Measurements from ENCODE around the gene SZT2.
A peak's percentile ranks its signal among the peaks of the same experiment; 100 is the strongest.
"Not testable (repeated sequence)": the region's sequence is repeated elsewhere in the genome, so short reads cannot be mapped to it uniquely, and the experiment has no call there.

Gene SZT2

DNA sequence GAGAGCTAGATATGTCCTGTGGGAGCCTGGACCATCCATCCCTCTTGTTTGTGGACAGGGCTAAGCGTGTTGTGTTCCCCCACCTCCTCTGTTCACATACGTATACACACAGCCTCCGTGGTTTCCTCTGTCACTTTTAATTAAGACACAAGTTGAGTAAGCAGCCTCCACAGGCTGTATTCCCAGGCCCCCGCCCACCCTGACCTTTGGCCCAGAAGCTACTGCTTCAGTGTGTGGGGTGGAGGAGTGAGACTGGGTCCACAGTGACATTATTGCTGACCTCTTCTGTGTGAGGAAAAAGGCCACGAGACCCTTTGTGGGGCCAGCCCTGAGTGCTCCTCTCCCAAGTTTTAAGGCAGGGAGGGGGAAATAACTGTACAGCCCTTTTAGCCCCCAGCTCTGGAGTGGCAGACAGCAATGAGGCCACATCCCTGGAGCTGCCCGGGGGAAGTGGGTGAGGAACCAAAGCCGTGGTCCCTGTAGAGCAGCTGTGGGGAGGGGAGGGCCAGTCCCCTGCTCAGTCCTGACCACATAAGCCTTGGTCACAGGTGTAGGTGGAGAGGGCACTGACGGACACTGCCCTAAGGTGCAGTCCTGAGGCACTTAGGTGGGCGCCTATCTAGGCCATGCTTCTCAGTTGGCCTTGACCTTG is 26.3 kb upstream of the SZT2 start:
- no peak for DNase-seq

DNA sequence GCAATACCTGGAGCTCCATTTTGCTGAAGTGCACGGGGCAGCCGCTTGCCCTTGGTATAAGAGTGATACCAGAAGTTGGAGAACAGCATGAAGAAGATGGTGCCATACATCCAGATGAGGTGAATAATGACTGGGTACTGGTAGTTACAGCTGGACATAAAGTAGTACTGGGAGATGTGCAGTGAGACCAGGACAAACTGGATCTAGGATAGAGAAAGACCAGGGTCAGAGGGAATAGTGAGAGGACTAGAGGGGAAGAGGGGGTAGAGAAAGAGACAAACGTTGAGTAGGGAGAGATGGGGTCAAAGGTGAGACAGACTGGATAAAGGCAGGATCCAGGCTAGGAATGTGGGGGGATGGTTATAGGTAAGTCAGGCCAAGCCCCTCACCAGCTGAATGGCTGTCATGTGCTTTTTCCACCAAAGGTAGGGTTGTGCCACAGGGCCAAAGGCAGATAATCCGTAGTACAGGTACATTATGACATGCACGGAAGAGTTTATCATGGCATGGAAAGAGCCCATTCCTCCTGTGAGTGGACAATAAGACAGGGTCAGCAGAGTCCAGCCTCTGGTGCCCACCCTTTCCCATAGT is 25.7 kb upstream of the SZT2 start:
- no peak for DNase-seq

DNA sequence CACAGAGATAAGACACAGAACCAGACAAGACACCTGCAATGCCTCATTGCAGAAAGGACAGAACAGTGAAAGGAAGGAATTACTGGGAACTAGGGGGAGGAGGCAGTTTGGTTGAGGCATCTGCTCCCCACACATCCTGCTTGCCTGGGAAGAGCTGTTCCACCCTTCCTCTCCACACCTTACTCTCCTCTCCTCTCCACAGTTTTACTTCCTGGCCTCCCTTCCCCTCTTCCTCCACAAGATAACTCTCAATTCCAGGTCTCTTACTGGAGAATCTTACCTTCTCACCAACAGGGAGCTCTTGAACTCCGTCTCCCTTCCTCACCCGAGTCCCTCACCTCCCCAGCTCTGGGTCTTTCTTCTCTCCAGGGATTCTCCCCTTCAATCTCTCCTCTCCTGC is 24.0 kb upstream of the SZT2 start:
- no peak for DNase-seq

DNA sequence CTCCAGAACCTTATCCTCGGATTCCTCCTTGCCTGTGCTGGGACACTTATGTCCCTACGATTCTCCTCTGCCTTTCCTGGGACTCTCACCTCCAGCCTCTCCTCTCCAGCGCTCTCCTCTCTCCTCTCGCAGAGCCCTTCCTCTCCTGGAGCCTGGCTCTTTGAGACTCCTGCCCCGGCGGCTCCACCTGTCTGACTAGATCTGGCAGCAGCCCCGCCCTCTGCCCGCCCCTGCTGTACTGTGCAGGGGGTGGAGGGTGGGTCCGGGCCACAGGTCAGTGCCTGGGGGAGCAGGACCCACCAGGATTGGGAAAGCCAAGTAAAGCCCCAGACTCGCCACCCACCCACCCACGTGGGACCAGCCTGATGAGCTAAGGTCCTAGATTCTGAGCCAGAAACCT is 23.5 kb upstream of the SZT2 start:
- no peak for DNase-seq

DNA sequence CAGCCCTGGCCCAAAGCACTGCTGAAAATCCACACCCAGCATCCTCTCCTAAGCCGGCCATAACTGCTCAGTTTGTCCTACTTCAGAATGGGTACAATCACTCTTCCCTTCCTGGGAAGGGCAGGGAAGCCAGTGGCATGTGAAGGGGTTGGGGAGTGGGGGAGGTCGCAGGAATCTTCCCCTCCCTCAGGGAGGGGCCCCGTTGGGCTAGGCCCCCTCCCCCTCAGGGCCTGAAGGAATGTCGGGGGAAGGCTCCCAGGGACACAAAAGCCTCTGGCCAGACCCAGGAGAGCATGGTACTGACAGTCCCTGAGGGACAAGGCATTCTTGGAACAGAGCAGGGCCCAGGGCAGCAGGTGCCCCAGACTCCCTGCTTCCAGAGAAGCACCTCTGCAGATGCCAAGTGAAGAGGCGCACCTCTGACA is 23.1 kb upstream of the SZT2 start:
- no peak for DNase-seq

DNA sequence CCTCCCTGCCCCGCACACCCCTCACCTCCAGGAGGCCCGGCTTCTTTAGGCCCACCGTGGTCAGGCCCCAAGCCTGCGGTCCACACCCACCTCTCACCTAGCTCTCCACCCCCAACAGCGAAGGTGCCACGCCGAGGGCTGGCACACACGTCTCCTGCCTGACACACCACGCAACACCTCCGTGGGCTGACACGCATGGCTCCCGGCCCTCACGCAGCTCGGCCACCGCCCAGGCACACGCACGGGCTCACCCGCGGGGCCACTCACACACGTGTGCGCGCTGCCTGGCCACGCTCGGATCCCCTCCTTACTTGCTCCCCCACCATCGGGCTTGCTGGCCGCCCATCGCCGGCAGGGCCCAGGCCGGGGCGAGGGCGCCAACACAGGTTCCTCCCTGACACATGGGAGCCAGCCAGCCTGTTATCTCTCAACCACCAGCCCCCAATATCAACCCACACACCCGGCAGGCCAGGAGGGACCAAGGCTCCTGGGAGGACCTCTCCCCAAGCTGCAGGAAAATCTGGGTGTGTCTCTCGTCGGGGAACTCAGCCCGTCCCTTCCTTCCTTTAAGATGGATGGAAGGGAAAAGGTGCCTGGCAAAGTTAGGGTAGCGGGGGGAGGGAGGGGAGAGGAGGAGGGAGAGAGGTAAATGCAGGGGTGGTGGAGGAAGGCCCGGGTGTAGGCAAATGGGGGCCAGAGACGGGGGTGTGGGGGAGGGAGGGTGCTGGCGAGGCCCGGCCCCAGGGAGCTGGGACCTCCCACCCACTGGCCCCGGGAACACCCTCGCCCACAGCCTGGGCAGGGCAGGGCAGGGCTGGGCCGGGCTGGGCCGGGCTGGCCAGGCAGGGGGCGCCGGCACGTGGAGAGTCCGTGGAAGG is 22.4 kb upstream of the SZT2 start:
- DNase-seq: peak; percentile 39

DNA sequence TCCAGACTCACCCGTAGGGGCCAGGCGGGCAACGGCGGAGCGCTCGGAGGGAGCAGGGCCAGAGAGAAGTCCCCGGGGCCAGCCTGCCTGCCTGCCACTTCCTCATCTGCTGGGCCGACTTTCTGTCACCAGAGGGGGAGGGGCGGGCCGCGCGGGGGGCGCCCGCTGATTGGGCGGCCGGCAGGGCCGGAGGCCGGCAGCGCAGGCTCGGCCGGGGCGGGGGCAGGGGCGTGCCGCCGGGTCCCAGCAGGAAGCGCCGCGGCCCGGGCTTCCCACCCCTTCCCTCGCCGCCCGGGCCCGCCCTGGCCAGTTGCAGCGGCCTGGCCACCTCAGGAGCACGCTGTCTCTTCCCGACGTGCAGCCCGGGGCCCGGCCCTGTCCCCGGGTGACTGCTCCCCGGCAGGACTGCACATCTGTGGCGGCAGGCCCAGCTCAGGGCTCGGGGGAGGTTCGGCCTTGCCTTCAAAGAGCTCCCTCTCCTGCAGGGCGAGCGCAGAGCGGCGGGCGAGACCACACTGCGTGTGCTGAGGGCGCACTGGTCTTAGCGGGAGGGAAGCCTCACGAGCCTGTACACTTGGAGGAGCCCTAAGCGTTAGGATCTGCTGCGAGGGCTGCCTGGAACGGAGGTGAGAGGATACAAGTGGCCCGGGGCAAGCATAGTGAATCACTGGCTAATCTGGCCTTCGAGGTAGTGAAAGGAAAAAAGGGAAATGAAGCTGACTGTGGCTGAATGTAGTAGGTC is 21.6 kb upstream of the SZT2 start, which contains the start of gene ELOVL1:
Gene ELOVL1, minus strand, starts transcription at position 108 of the 742 bp plus-strand sequence. CDS start 2,402 bp downstream, outside the sequence.
- peak; percentile 88 for DNase-seq

DNA sequence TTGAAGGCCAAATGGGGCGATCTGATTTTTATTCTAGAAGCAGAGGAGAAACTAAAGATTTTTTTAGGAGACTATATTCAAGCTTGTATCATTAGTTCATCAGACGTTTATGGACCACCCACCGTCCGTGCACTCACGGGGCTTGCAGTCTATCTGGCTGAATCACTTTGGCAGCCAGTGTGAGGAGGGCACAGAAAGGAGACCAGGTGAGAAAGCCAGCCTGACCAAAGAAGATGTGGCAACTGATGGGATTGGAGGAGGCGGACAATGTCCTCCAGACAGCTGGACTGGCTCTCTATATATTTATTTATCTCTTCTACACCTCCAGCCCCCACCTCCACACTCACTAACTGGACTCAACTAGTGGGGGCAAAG is 21.1 kb upstream of the SZT2 start:
- DNase-seq: no peak

DNA sequence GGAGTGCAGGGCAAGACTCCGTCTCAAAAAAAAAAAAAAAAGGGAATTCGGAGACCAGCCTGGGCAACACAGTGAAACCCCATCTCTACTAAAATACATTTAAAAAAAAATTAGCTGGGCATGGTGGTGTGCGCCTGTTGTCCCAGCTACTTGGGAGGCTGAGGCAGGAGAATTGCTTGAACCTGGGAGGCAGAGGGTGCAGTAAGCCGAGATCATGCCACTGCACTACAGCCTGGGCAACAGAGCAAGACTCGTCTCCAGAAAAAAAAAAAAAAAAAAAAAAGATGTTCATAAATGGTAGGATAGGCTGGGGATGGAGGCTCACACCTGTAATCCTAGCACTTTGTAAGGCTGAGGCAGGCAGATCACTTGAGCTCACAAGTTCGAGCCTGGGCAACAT is 19.9 kb upstream of the SZT2 start:
- DNase-seq: not testable (repeated sequence)

DNA sequence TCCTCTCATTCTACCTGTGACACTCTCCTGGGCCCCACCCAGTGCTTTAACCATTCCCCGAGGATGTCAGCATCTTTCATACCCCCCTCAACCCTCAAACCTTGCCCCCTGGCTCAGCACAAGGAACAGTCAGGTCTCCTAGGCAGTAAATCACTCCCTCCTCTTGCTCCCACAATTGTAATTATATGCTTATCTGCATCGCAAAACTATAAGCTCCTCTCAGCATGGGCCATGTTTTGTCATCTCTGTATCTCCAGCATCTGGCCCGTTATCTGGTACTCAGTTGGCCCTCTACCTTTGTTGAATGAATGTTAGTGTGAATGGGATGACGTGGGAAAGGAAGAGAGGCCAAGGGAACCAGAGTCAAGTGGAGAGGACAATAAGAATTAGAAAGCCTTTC is 19.1 kb upstream of the SZT2 start:
- no peak for DNase-seq

DNA sequence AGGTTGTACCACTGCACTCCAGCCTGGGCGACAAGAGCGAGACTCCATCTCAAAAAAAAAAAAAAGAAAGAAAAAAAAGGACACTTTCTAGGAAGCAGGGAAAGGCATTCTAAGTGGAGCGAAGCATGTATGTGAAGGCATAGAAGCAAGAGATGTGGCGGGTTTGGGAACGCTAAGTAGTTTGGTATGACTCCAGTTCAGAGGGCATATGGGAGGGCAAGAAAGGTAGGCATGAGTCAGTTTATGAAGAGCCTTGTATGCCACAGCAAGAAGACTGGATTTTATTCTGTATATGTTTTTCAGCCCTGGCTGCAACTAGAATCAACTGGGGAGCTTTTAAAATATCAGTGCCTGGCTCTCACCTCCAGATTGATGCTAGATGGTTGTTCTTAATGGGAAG is 17.5 kb upstream of the SZT2 start:
- DNase-seq: no peak

DNA sequence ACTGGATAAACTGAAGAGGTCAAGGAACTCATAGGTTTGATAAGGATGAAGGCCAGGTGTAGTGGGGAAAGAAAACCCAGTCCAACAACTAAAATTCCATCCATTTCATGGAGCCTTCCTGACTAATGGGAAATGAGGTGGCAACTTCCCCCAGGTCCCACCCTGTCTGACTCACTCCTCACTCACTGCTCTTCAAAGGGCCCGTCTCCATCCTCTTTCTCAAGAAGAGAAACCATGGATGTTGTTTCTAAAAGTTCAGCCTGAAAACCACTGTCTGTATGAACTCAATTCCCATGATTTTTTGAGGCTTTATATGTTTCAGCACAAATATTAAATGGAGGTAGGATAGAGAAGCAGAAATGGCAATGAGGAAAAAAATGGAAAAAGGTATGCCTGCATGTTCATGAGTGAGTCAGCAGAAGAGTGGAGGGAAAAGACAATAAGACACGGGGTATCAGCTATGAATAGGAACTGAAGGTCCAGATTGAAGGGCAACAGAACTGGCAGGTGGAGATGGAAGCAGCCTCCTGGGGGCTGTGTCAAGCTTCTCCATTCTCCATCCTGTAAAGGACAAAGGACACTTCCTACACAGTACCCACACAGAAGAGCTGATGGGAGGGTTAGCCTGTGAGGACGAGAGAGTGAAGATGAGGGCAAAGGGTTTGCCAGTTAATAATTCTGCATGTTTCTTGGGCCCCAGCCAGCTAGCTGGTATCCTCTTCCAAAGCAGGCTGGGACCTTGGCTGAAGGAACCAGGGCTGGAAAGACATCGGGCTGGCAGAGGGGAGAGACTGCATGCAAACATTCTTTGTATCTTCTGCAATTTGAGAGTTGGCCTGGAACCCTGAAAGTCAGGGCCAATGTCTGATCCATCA is 16.4 kb upstream of the SZT2 start:
- DNase-seq: no peak

DNA sequence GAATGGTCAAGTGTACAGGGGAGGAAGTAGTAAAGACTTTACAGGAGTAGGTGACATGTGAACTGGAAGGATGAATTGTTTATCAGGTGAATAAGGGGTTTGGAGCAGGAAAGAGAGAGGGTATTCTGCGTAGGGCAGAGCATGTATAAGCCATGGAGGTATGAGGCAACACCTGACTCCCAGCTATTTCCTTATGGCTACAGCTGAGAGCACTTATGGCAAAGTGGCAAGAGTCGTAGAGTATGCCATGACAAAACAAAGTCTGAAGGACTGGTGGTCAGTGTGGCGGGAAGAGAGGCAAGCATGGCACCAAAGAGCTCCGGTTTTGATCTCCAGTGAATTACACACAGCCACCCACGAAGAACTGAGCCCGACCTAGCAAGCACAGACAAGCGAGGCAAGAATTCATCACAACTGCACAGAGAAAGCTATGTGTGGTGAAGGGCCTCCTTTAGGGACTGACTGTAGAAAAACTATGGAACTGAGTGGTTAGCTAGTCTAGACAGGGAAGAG is 12.9 kb upstream of the SZT2 start:
- no peak for DNase-seq

DNA sequence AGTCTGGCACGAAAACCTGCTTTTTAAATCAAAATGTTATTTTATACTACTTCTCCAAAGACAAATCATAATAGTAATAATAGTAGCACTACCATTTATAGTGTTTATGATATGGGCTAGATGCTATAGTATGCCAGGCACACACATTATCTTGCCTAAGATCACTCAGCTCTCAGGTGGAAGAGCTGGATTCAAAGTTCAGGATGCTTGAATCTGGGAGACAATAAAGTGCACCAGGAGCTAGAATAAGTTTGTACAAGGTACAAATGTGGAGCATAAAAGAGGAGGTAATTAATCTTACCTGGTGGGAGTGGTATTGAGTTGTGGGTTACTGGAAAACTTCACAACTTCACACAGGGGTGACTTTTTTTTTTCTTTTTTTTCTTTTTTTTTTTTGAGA is 11.9 kb upstream of the SZT2 start:
- no peak for DNase-seq

DNA sequence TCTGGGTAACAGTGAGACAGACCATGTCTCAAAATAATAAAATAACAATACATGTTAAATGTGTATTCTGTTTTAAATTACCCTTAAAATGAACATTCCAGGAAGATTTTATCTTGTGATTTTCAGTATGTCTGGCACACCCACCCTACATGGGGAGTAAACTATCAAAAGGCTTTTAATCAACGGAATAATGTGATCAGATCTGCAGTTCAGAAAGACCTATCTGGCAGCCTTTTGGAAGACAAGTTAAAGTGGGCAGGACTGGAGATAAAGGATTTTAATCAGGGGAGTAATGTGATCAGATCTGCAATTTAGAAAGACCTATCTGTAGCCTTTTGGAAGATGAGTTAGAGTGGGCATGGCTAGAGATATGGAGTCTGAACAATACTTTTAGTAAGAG is 10.2 kb upstream of the SZT2 start:
- no peak for DNase-seq

DNA sequence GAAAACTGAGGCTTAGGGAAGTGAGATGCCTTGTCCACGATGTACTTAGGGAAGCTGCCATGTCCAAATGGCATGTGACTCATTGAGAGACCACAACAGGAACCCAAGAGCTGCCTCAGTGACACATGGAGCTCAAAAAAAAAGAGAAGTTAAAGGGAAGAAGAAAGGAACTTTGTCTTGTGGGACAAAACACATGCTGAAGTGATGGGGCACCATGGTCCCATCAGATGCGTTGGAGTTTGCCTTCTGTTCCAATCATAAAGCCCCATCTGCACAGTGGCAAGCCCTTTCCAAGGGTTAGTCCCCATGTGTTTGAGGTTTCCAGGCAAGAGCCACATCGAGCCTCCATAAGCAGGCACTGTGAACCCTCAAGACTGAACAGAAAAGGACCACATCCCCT is 8.1 kb upstream of the SZT2 start:
- no peak for DNase-seq

DNA sequence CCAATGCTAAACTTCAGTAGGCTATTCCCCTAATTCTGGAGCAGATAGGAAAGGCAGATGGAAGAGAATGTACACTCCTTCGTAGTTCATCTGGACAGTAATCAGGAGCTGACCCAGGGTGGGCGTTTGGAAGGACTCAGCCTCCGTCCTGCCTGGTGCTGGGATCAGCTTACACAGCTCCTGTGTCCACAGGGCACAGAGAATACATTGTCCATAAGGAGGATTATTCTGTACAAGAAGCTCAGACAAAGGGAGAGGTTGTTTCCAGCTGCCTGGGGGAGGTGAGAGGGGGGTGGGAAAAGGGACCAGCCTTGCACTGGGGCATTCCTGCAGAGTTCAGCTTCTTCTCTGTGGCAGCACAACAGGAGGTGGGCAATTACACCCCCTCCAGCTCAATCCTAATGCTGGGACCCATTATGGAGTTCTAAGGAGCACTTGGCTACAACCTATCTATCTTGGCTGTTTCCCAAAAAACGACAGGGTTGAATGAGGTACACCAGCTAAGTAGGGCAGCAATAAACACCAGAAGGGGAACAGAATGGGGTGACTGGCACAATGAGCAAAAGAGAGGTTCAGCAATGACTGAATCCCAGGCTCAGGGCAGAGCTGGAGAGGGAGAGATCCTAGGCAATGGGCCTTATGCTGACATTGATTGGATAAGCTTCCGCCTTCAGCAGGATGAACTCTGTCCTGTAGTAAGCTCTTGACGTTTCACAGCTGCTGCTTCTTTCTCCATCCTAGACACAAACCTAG is 7.5 kb upstream of the SZT2 start:
- DNase-seq: no peak

DNA sequence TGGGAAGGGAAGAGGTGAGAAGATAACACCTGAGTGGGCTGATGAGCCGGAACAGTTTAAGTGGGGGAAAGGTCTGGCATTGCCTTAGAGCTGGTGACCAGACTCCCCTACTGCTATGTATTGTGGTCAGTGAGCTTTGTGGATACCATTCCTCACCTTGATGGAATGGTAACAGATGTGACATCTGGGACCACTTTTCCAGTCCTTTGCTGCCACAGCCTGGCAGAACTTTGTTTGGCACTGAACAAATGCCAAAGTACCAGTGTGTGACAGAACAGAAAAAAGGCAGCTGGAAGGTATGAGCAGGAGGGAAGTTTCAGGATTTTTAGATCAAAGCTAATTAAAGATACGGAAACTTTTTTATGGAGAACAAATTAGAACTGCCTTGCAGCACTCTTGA is 6.2 kb upstream of the SZT2 start:
- DNase-seq: no peak

DNA sequence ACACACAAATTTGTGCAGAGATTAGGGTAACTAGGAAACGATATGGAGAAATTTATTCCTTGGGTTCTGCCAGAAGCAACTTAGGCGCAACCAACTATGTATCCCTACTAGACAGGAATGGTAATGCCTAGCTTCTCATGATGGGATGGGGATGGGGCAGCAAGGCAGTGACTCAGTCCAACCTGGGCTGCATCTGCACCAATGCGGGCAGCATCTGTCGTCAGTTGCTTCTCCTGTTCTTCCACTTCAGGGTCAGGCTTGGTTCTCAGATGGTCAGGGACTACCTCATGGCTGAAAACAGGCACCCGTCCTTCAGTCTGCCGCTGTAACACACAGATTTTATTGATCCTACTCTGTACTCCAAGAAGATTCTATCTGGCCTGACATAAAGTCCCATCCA is 3.0 kb upstream of the SZT2 start:
- no peak for DNase-seq

DNA sequence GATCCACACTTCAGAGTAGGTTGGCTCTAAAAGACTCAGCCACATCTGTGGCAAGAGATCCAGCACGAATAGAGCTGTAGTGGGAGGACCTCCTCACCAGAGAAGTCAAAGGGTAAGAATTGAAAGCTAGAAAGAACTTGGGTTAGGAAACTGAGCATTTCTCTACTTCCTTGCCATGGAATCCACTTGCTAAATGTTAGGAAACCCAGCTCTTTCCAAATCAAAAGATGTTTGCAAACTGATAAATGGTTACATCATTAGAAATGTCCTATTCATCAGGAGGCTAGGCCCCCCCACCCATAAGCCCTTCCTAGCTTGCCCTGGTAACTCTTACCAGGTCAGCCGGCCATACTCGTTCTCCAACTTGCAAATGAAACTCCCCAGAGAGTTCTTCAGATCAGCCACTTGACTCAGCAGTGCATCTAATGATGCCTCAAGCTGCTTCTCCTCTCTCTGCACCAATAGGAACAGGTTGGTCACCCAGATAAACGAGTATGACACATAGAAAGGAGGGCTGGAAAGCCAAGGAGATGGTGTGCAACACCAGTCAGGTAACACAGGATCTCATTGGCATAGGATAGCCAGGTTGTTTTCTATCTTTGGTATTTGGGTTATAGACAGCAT is 1.6 kb upstream of the SZT2 start:
- no peak for DNase-seq

DNA sequence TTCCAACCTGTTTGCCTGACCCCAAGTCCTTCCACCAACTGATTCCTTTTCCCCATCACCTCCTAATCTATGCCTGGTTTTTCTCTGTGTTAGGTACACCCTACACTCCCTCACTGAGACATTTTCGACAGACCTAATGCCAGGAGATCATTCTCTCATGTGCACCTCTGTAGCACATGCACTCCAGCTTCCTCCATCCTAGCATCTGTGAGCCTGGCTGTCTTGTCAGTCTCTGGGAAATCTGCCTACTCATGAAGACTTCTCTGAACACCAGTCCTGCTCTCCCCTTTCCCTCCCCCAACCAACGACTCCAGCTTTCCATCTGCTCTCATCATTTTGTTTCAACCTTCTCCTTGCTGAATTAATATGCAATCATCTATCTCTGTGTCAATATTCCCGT is 1.1 kb upstream of the SZT2 start:
- DNase-seq: no peak

Data from activated CD8-positive, alpha-beta memory T cell treated with anti-CD3 and anti-CD28 coated beads, Interleukin-2, amount 50 U/mL, for 4 hours (primary cell).